PC-9 (cell line): Measurements from ENCODE around the gene BLOC1S4.
"Not testable (repeated sequence)": the region's sequence is repeated elsewhere in the genome, so short reads cannot be mapped to it uniquely, and the experiment has no call there.

Source experiments
- CTCF ChIP-seq: fragments of 200-600 bp; sonication (generic); conservative IDR thresholded peaks from 2 replicates; pipeline ENCODE4 v1.6.1; 2017; ENCODE audit warnings: mixed run types, antibody characterized with exemption, mild to moderate bottlenecking, moderate library complexity
- EZH2 ChIP-seq: fragments of 200-600 bp; sonication (generic); IDR thresholded peaks from 2 replicates; pipeline ENCODE4 v1.8.0; 2017; ENCODE audit warnings: antibody characterized with exemption, low read depth

GRCh38 chr4:6756345-6756744 is 40.4 kb downstream of the BLOC1S4 start:
- not testable (repeated sequence) for TF ChIP-seq CTCF, EZH2
